ENCODE data around the gene PACSIN2. TPM values are rescaled to one million over a fixed set of nuclear protein-coding genes. Genes with fewer than 3 reads are reported as not detected.
"Not testable (repeated sequence)": the region's sequence is repeated elsewhere in the genome, so short reads cannot be mapped to it uniquely, and the experiment has no call there.

Gene PACSIN2
- total and polyA plus RNA-seq, 7 donors: 44.2 to 126 (median 52.3) TPM

DNA sequence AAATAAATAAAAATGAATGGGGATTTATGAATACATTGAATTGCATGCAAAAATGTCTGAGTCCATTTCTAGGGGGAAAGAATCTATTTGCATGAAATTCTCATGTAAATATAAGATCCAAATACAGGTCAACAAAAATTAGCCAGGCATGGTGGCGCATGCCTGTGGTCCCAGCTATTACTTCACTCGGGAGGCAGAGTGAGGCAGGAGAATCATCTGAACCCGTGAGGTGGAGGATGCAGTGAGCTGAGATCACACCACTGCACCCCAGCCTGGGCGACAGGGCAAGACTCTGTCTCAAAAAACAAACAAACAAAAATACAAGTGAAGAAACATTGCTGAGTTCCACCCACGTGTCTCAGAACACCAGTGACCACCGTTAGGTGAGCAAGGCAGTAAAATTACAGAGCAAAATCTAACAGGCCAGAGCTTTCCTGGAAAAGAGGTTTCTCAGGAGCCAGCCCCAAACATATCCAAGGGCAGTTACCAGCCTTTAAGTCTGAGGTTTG, 17.3 kb downstream of the PACSIN2 start:
- H3K9me3 ChIP-seq: no peaks in the 10 kb centered on the region
- DNase-seq: peak; percentile 45
- intact Hi-C loops (cut with DNase I): no loop called here
- WGBS, 2 donors: 64 to 70% methylated on average over 6 of the region's 6 CpGs
- peaks cover 0 to 96% (median 85%) of the 10 kb centered on the region in 4 donors for H3K4me1 ChIP-seq
- H3K27me3 ChIP-seq: no peaks in the 10 kb centered on the region
- no peaks in the 10 kb centered on the region for H3K36me3 ChIP-seq
- peak overlapping the region; percentile 89 to 93 (median 90) for H3K27ac ChIP-seq
- no peak for TF ChIP-seq POLR2AphosphoS5 (IDR thresholded peaks at IDR 0.05)
- no peak for TF ChIP-seq EP300 (IDR thresholded peaks at IDR 0.05)
- no peak for TF ChIP-seq POLR2A (IDR thresholded peaks at IDR 0.05)
- TF ChIP-seq, protein P1, sequence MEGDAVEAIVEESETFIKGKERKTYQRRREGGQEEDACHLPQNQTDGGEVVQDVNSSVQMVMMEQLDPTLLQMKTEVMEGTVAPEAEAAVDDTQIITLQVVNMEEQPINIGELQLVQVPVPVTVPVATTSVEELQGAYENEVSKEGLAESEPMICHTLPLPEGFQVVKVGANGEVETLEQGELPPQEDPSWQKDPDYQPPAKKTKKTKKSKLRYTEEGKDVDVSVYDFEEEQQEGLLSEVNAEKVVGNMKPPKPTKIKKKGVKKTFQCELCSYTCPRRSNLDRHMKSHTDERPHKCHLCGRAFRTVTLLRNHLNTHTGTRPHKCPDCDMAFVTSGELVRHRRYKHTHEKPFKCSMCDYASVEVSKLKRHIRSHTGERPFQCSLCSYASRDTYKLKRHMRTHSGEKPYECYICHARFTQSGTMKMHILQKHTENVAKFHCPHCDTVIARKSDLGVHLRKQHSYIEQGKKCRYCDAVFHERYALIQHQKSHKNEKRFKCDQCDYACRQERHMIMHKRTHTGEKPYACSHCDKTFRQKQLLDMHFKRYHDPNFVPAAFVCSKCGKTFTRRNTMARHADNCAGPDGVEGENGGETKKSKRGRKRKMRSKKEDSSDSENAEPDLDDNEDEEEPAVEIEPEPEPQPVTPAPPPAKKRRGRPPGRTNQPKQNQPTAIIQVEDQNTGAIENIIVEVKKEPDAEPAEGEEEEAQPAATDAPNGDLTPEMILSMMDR (IDR thresholded peaks at IDR 0.05): no peak
- H3K4me3 ChIP-seq: no peak overlapping the region

GRCh38 chr22:42996646-42997365, 18.1 kb downstream of the PACSIN2 start:
- WGBS, 2 donors: 72 to 75% methylated on average over 10 of the region's 10 CpGs
- Histone ChIP-seq H3K27me3 (no peaks in the 10 kb centered on the region), H3K36me3 (no peaks in the 10 kb centered on the region), H3K27ac (peak overlapping the region; percentile 89 to 93 (median 90)), H3K9me3 (no peaks in the 10 kb centered on the region), H3K4me1 (peaks cover 0 to 93% (median 80%) of the 10 kb centered on the region in 4 donors), H3K4me3 (no peak overlapping the region)
- intact Hi-C loops (cut with DNase I): no loop called here
- DNase-seq: peak; percentile 73
- TF ChIP-seq EP300 (IDR thresholded peaks at IDR 0.05): no peak
- TF ChIP-seq POLR2A (IDR thresholded peaks at IDR 0.05): no peak
- TF ChIP-seq, protein P1 (IDR thresholded peaks at IDR 0.05): no peak
- TF ChIP-seq POLR2AphosphoS5 (IDR thresholded peaks at IDR 0.05): no peak

GRCh38 chr22:42995654-42996053, 19.3 kb downstream of the PACSIN2 start:
- peak; percentile 61 for DNase-seq
- intact Hi-C loops (cut with DNase I): loop anchor here (2.0 kb wide), 1 partner anchor 19 kb away; the partner anchor contains the start of gene PACSIN2
- H3K27me3 ChIP-seq, H3K9me3 ChIP-seq, H3K36me3 ChIP-seq: not testable (repeated sequence)
- peak overlapping the region in 2 of 4 donors; percentile 44 to 47 for H3K4me3 ChIP-seq
- 36 to 70% methylated on average over 7 of the region's 7 CpGs for WGBS, 2 donors
- peak overlapping the region; percentile 89 to 93 (median 90) for H3K27ac ChIP-seq
- H3K4me1 ChIP-seq: peaks cover 0 to 91% (median 78%) of the 10 kb centered on the region in 4 donors

GRCh38 chr22:42994917-42995562, 19.9 kb downstream of the PACSIN2 start:
- Histone ChIP-seq H3K4me1 (peaks cover 0 to 91% (median 78%) of the 10 kb centered on the region in 4 donors), H3K27ac (peak overlapping the region; percentile 89 to 93 (median 90)), H3K36me3 (no peaks in the 10 kb centered on the region), H3K9me3 (no peaks in the 10 kb centered on the region), H3K27me3 (no peaks in the 10 kb centered on the region), H3K4me3 (peak overlapping the region; percentile 15 to 47 (median 42))
- DNase-seq: peak; percentile 88
- 6 to 33% methylated on average over 9 of the region's 9 CpGs for WGBS, 2 donors
- intact Hi-C loops (cut with DNase I): loop anchor here (2.0 to 5.0 kb wide), 3 partner anchors 20 to 88 kb away; partner anchors contain the start of gene PACSIN2
- TF ChIP-seq EP300 (IDR thresholded peaks at IDR 0.05) (peak in 2 of 4 donors; percentile 13 to 25), POLR2AphosphoS5 (IDR thresholded peaks at IDR 0.05) (peak; percentile 75 to 87 (median 83)), POLR2A (IDR thresholded peaks at IDR 0.05) (peak; percentile 64 to 69)
- TF ChIP-seq, protein P1 (IDR thresholded peaks at IDR 0.05): no peak

All from sigmoid colon (tissue), 7 donors.